Measurements from ENCODE around the gene PRKRA. TPM values are rescaled to one million over a fixed set of nuclear protein-coding genes. Genes with fewer than 3 reads are reported as not detected.

Gene PRKRA
- total and polyA plus RNA-seq, 2 of the 13 experiments (the other 11 are each of a cell fraction or from before 2014, with no cell fraction given) = 53.1 to 74.7 TPM

GRCh38 chr2:178480227-178481181, 29.5 kb upstream of the PRKRA start, which contains the start of gene PLEKHA3 (continued):
- TF ChIP-seq, protein P1, sequence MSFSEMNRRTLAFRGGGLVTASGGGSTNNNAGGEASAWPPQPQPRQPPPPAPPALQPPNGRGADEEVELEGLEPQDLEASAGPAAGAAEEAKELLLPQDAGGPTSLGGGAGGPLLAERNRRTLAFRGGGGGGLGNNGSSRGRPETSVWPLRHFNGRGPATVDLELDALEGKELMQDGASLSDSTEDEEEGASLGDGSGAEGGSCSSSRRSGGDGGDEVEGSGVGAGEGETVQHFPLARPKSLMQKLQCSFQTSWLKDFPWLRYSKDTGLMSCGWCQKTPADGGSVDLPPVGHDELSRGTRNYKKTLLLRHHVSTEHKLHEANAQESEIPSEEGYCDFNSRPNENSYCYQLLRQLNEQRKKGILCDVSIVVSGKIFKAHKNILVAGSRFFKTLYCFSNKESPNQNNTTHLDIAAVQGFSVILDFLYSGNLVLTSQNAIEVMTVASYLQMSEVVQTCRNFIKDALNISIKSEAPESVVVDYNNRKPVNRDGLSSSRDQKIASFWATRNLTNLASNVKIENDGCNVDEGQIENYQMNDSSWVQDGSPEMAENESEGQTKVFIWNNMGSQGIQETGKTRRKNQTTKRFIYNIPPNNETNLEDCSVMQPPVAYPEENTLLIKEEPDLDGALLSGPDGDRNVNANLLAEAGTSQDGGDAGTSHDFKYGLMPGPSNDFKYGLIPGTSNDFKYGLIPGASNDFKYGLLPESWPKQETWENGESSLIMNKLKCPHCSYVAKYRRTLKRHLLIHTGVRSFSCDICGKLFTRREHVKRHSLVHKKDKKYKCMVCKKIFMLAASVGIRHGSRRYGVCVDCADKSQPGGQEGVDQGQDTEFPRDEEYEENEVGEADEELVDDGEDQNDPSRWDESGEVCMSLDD (CRISPR knock-in tag; IDR thresholded peaks at IDR 0.05; ENCODE audit: borderline replicate concordance) = 0 out of 2 replicates have a peak, but pooled peaks have one; percentile 44
- TF ChIP-seq, protein P2, sequence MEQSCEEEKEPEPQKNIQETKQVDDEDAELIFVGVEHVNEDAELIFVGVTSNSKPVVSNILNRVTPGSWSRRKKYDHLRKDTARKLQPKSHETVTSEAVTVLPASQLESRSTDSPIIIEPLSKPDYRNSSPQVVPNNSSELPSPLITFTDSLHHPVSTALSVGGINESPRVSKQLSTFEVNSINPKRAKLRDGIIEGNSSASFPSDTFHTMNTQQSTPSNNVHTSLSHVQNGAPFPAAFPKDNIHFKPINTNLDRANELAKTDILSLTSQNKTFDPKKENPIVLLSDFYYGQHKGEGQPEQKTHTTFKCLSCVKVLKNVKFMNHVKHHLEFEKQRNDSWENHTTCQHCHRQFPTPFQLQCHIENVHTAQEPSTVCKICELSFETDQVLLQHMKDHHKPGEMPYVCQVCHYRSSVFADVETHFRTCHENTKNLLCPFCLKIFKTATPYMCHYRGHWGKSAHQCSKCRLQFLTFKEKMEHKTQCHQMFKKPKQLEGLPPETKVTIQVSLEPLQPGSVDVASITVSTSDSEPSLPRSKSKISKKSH (CRISPR knock-in tag; IDR thresholded peaks at IDR 0.05; ENCODE audit: borderline replicate concordance) = no peak; the same call in 1 of the 2 replicates
- TF ChIP-seq ZNF781 (CRISPR knock-in tag; IDR thresholded peaks at IDR 0.05; ENCODE audit: borderline replicate concordance, not compliant biosample characterization) (no peak), TRIM24 (CRISPR knock-in tag; IDR thresholded peaks at IDR 0.05) (no peak), SMARCE1 (IDR thresholded peaks at IDR 0.05; ENCODE audit: borderline replicate concordance) (no peak), ZNF20 (CRISPR knock-in tag; IDR thresholded peaks at IDR 0.05) (0 out of 2 replicates have a peak, but pooled peaks have one; percentile 25), HOXA5 (CRISPR knock-in tag; IDR thresholded peaks at IDR 0.05) (peak; percentile 61; the same call in 1 of the 2 replicates), ELF3 (CRISPR knock-in tag; IDR thresholded peaks at IDR 0.05) (peak; percentile 66), ZNF564 (CRISPR knock-in tag; IDR thresholded peaks at IDR 0.05) (peak; percentile 70; the same call in 1 of the 2 replicates), ZNF350 (CRISPR knock-in tag; IDR thresholded peaks at IDR 0.05; ENCODE audit: borderline replicate concordance, low read depth) (0 out of 2 replicates have a peak, but pooled peaks have one; percentile 29), HES4 (CRISPR knock-in tag; IDR thresholded peaks at IDR 0.05; ENCODE audit: borderline replicate concordance) (peak; percentile 22; the same call in 1 of the 2 replicates), POLR2A (IDR thresholded peaks at IDR 0.05; ENCODE audit: insufficient read depth in 1 of 2, low read depth in 2 of 2, low read length in 2 of 2) (peak; percentile 69 to 71), ZNF224 (CRISPR knock-in tag; IDR thresholded peaks at IDR 0.05) (peak; percentile 73; the same call in 1 of the 2 replicates), SYNCRIP (IDR thresholded peaks at IDR 0.05; ENCODE audit: insufficient read depth, low read depth, low read length) (no peak), SRSF4 (IDR thresholded peaks at IDR 0.05; ENCODE audit: low read depth, low read length, poor library complexity, severe bottlenecking) (no peak), GABPB1 (CRISPR knock-in tag; IDR thresholded peaks at IDR 0.05) (peak; percentile 92), HDAC2 (CRISPR knock-in tag; IDR thresholded peaks at IDR 0.05) (0 out of 2 replicates have a peak, but pooled peaks have one; percentile 62), CAMTA2 (CRISPR knock-in tag; IDR thresholded peaks at IDR 0.05; ENCODE audit: borderline replicate concordance) (peak; percentile 45; the same call in 1 of the 2 replicates), ZNF619 (CRISPR knock-in tag; IDR thresholded peaks at IDR 0.05) (no peak; the same call in 1 of the 2 replicates), SP1 (IDR thresholded peaks at IDR 0.05) (no peak), SP1 (CRISPR knock-in tag; IDR thresholded peaks at IDR 0.05) (peak; percentile 63; the same call in 1 of the 2 replicates), ZKSCAN8 (CRISPR knock-in tag; IDR thresholded peaks at IDR 0.05; ENCODE audit: borderline replicate concordance) (no peak), PRPF4 (IDR thresholded peaks at IDR 0.05; ENCODE audit: low read depth, low read length, poor library complexity, severe bottlenecking) (no peak), ZNF569 (CRISPR knock-in tag; IDR thresholded peaks at IDR 0.05; ENCODE audit: borderline replicate concordance) (no peak)
- TF ChIP-seq, protein P3, sequence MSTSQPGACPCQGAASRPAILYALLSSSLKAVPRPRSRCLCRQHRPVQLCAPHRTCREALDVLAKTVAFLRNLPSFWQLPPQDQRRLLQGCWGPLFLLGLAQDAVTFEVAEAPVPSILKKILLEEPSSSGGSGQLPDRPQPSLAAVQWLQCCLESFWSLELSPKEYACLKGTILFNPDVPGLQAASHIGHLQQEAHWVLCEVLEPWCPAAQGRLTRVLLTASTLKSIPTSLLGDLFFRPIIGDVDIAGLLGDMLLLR (CRISPR knock-in tag; IDR thresholded peaks at IDR 0.05) = peak; percentile 68; the same call in 1 of the 2 replicates
